Lower leg skin (tissue), 4 donors: ENCODE results near the gene C11orf98. TPM values are rescaled to one million over a fixed set of nuclear protein-coding genes. Genes with fewer than 3 reads are reported as not detected.

Source experiments
- DNase-seq, 2 donors: peaks; one replicate each; pipeline ENCODE4 v3.0.0-alpha.2; 2019; ENCODE audit warnings: low spot score in 2 of 2
- H3K4me3 ChIP-seq: fragments of 200-600 bp; sonication (generic); 2 replicates; pipeline ENCODE4 v1.5.1; 2017; ENCODE audit warnings: mild to moderate bottlenecking, low read depth; ENCODE audit not compliant: poor library complexity, severe bottlenecking
- CTCF ChIP-seq, 3 donors: fragments of 450-650 bp; IDR thresholded peaks; one replicate each; pipeline ENCODE4 v1.5.1; 2016; ENCODE audit warnings: antibody characterized with exemption in 3 of 3, mild to moderate bottlenecking in 3 of 3, moderate library complexity in 2 of 3
- POLR2A ChIP-seq, 2 donors: fragments of 450-650 bp; IDR thresholded peaks; one replicate each; pipeline ENCODE4 v1.6.1; 2016 to 2017; ENCODE audit warnings: antibody characterized with exemption in 2 of 2, mild to moderate bottlenecking in 1 of 2, moderate library complexity in 1 of 2
- WGBS, 2 donors: methylation state at CpG; one replicate each; pipeline ENCODE4 v1.1.5; 2018; 5-methylcytosine and 5-hydroxymethylcytosine counted together
- intact Hi-C: fragments of 100-400 bp; cut with DNase I; formaldehyde crosslinking; loops from one replicate; pipeline ENCODE4 v1.15.0; 2023; ENCODE audit warnings: low total_unique reads
- total RNA-seq, 4 donors: library from RNA; depleted of rRNA; stranded (reverse); fragments of >200 nt; gene quantifications; one replicate each; pipeline ENCODE4 v1.1.0, GENCODE V29; 2016

The C11orf98 gene
- total RNA-seq, 4 donors from 2014 or later = 21.3 to 58.4 (median 31.4) TPM

- WGBS, 2 donors = 57 to 60% methylated on average over 31 to 32 of the region's 32 CpGs
- no peak for TF ChIP-seq CTCF (IDR thresholded peaks at IDR 0.05)
- TF ChIP-seq POLR2A (IDR thresholded peaks at IDR 0.05) = no peak
- intact Hi-C loops = no loop called here
- H3K4me3 ChIP-seq = no peak overlapping the region
- peak in 1 of 2 donors; percentile 31 for DNase-seq
Observed at GRCh38 chr11:62646825-62647608, 18.0 kb downstream of the C11orf98 start.

- WGBS, 2 donors = 0 to 1% methylated on average over 63 to 73 of the region's 73 CpGs
- intact Hi-C loops = no loop called here
- H3K4me3 ChIP-seq = peak within 1 kb of the TSS; percentile 70
- peak; percentile 100 for DNase-seq
- TF ChIP-seq POLR2A (IDR thresholded peaks at IDR 0.05) = peak in 1 of 2 donors; percentile 43
- TF ChIP-seq CTCF (IDR thresholded peaks at IDR 0.05) = no peak
Observed at GRCh38 chr11:62645946-62646824, 18.8 kb downstream of the C11orf98 start, which contains the start of gene GANAB. Gene GANAB (minus strand): TSS chr11:62646613. CDS start chr11:62646599, 14 bp downstream.

- peak overlapping the region; percentile 70 for H3K4me3 ChIP-seq
- no peak for DNase-seq
- TF ChIP-seq POLR2A (IDR thresholded peaks at IDR 0.05) = no peak
- intact Hi-C loops = no loop called here
- 12 to 14% methylated on average over 11 of the region's 11 CpGs for WGBS, 2 donors
Observed at GRCh38 chr11:62645671-62645945, 19.4 kb downstream of the C11orf98 start.

GRCh38 chr11:62644220-62644619 lies 20.8 kb downstream of the C11orf98 start:
- H3K4me3 ChIP-seq = no peak overlapping the region
- DNase-seq = no peak
- TF ChIP-seq POLR2A (IDR thresholded peaks at IDR 0.05) = no peak
- TF ChIP-seq CTCF (IDR thresholded peaks at IDR 0.05) = no peak
- intact Hi-C loops = no loop called here
- 85 to 88% methylated on average over 8 of the region's 8 CpGs for WGBS, 2 donors

DNA sequence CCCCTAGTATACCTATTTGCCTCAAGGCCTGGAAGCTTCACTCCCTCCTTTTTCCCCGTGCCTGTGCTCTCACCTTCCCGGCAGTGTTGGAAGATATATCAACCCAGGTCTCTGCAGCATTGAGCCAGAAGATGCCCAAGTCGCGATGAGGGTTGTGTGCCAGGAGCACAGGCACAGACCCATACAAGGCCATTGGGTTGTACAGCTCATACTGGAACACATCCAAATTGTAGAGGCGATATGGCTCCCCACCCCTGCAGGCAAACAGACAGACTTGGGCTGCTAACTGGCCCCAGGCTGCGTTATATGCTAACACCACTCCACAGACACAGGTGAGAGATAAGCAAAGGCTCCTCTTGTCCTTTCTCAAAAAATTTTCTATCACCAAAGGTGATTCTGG lies 32.5 kb downstream of the C11orf98 start:
- no peak overlapping the region for H3K4me3 ChIP-seq
- DNase-seq = no peak
- intact Hi-C loops = no loop called here
- TF ChIP-seq POLR2A (IDR thresholded peaks at IDR 0.05) (no peak), CTCF (IDR thresholded peaks at IDR 0.05) (no peak)
- 75 to 86% methylated on average over 6 of the region's 6 CpGs for WGBS, 2 donors

DNA sequence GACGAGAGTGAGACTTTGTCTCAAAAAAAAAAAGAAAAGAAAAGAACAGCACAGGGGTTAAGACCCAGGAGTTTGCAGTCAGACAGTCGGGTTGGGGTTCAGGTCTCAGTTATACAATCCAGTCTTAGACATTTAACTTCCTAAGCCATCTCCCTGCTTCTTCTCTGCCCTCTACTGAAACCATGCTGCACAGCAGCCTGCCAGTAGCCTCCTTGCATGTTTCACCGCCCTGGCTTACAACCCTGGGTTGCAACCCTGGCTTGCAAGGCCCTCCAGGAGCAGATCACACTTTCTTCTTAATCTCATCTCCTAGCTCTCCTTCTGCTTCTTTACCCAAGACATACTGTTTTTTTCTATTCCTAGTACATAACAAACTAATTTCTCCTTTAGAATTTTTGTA lies 37.3 kb downstream of the C11orf98 start:
- no peak for DNase-seq
- no peak overlapping the region for H3K4me3 ChIP-seq
- WGBS, 2 donors = 85 to 89% methylated on average over 3 of the region's 3 CpGs
- TF ChIP-seq POLR2A (IDR thresholded peaks at IDR 0.05) = no peak
- no peak for TF ChIP-seq CTCF (IDR thresholded peaks at IDR 0.05)
- intact Hi-C loops = no loop called here
